Nephron (organoid): Measurements from ENCODE around the gene TADA3.
A peak's percentile ranks its signal among the peaks of the same experiment; 100 is the strongest.

Experiments
- H3K27ac Mint-ChIP-seq, 3 experiments: 2 replicates each; pipeline ENCODE4 v1.8.0; 2020; ENCODE audit warnings: mixed read lengths in 3 of 3, mild to moderate bottlenecking in 2 of 3, moderate library complexity in 1 of 3
- H3K27me3 Mint-ChIP-seq: 2 replicates; pipeline ENCODE4 v1.8.0; 2021; ENCODE audit warnings: low read depth, mild to moderate bottlenecking, moderate library complexity, mixed read lengths
- H3K36me3 Mint-ChIP-seq: 2 replicates; pipeline ENCODE4 v1.8.0; 2020; ENCODE audit warnings: low read depth, mixed read lengths
- H3K4me1 Mint-ChIP-seq: 2 replicates; pipeline ENCODE4 v1.8.0; 2020; ENCODE audit warnings: mixed read lengths
- H3K4me3 Mint-ChIP-seq, 3 experiments: 2 replicates each; pipeline ENCODE4 v1.8.0; 2020; ENCODE audit warnings: mild to moderate bottlenecking in 3 of 3, mixed read lengths in 3 of 3, moderate library complexity in 2 of 3
- H3K9me3 Mint-ChIP-seq: 2 replicates; pipeline ENCODE4 v1.8.0; 2020; ENCODE audit warnings: mixed read lengths
- CTCF ChIP-seq, 3 experiments: fragments of 200-600 bp; sonication (generic); IDR thresholded peaks; one replicate each; pipeline ENCODE4 v1.5.0; 2021; ENCODE audit warnings: antibody characterized with exemption in 3 of 3; ENCODE audit not compliant: unreplicated experiment in 3 of 3

TADA3 gene

GRCh38 chr3:9780458-9780812, 11.8 kb downstream of the TADA3 start:
- Mint-ChIP-seq H3K4me3 (no peak overlapping the region), H3K4me1 (peaks cover 37% of the 10 kb centered on the region), H3K36me3 (peaks cover 40% of the 10 kb centered on the region), H3K9me3 (no peaks in the 10 kb centered on the region), H3K27me3 (no peaks in the 10 kb centered on the region), H3K27ac (peak overlapping the region; percentile 50 to 81 (median 80))
- TF ChIP-seq CTCF (IDR thresholded peaks at IDR 0.05; ENCODE audit: unreplicated experiment in 3 of 3) = no peak

- Mint-ChIP-seq H3K9me3 (no peaks in the 10 kb centered on the region), H3K4me1 (peaks cover 41% of the 10 kb centered on the region)
Observed at GRCh38 chr3:9779721-9780457, 12.4 kb downstream of the TADA3 start.

GRCh38 chr3:9779075-9779593, 13.1 kb downstream of the TADA3 start:
- no peak for TF ChIP-seq CTCF (IDR thresholded peaks at IDR 0.05; ENCODE audit: unreplicated experiment in 3 of 3)
- H3K27me3 Mint-ChIP-seq = no peaks in the 10 kb centered on the region
- peaks cover 41% of the 10 kb centered on the region for H3K4me1 Mint-ChIP-seq
- H3K27ac Mint-ChIP-seq = peak overlapping the region; percentile 28 to 93 (median 85)
- no peaks in the 10 kb centered on the region for H3K9me3 Mint-ChIP-seq
- H3K4me3 Mint-ChIP-seq = no peak overlapping the region
- peaks cover 30% of the 10 kb centered on the region for H3K36me3 Mint-ChIP-seq

More at GRCh38 chr3:9779721-9780457, 12.4 kb downstream of the TADA3 start:
- no peaks in the 10 kb centered on the region for H3K27me3 Mint-ChIP-seq
- no peak for TF ChIP-seq CTCF (IDR thresholded peaks at IDR 0.05; ENCODE audit: unreplicated experiment in 3 of 3)
- peaks cover 34% of the 10 kb centered on the region for H3K36me3 Mint-ChIP-seq
- peak overlapping the region; percentile 61 to 85 (median 81) for H3K27ac Mint-ChIP-seq
- no peak overlapping the region for H3K4me3 Mint-ChIP-seq

GRCh38 chr3:9778143-9779074, 13.9 kb downstream of the TADA3 start:
- H3K36me3 Mint-ChIP-seq = peaks cover 27% of the 10 kb centered on the region
- no peaks in the 10 kb centered on the region for H3K27me3 Mint-ChIP-seq
- no peak overlapping the region for H3K4me3 Mint-ChIP-seq
- peak overlapping the region; percentile 28 to 93 (median 85) for H3K27ac Mint-ChIP-seq
- no peaks in the 10 kb centered on the region for H3K9me3 Mint-ChIP-seq
- peaks cover 41% of the 10 kb centered on the region for H3K4me1 Mint-ChIP-seq
- no peak for TF ChIP-seq CTCF (IDR thresholded peaks at IDR 0.05; ENCODE audit: unreplicated experiment in 3 of 3)

GRCh38 chr3:9777694-9778021, 14.6 kb downstream of the TADA3 start:
- H3K4me1 Mint-ChIP-seq = peaks cover 43% of the 10 kb centered on the region
- peak overlapping the region in 2 of 3 experiments; percentile 12 to 85 for H3K27ac Mint-ChIP-seq
- H3K4me3 Mint-ChIP-seq = no peak overlapping the region
- H3K36me3 Mint-ChIP-seq = peaks cover 22% of the 10 kb centered on the region
- no peaks in the 10 kb centered on the region for H3K27me3 Mint-ChIP-seq
- H3K9me3 Mint-ChIP-seq = no peaks in the 10 kb centered on the region
- no peak for TF ChIP-seq CTCF (IDR thresholded peaks at IDR 0.05; ENCODE audit: unreplicated experiment in 3 of 3)
